Mucosa of descending colon (tissue), 3 donors: ENCODE results near the gene RBM48. TPM values are rescaled to one million over a fixed set of nuclear protein-coding genes. Genes with fewer than 3 reads are reported as not detected.

ENCODE experiments used
- ATAC-seq: fragments of 200-7000 bp; cut with Tn5 transposase; one replicate; pipeline ENCODE4 v1.9.1; 2020; ENCODE audit warnings: mild to moderate bottlenecking, moderate library complexity
- DNase-seq, 3 donors: peaks; one replicate each; pipeline ENCODE4 v3.0.0-alpha.2; 2020
- H3K36me3 ChIP-seq: fragments of 200-600 bp; one replicate; pipeline ENCODE4 v1.8.0; 2021; ENCODE audit warnings: low read depth, mild to moderate bottlenecking
- H3K4me1 ChIP-seq: fragments of 200-600 bp; one replicate; pipeline ENCODE4 v1.8.0; 2021; ENCODE audit warnings: low read depth, mild to moderate bottlenecking
- H3K4me3 ChIP-seq: fragments of 200-600 bp; one replicate; pipeline ENCODE4 v1.8.0; 2021; ENCODE audit warnings: mild to moderate bottlenecking
- H3K9me3 ChIP-seq: fragments of 200-600 bp; one replicate; pipeline ENCODE4 v1.8.0; 2021; ENCODE audit warnings: mild to moderate bottlenecking
- CTCF ChIP-seq: fragments of 200-600 bp; IDR thresholded peaks from one replicate; pipeline ENCODE4 v1.8.0; 2022; ENCODE audit warnings: antibody characterized with exemption, mild to moderate bottlenecking
- intact Hi-C, 2 donors: fragments of 100-400 bp; cut with DNase I in 1 of 2; cut with micrococcal nuclease in 1 of 2; formaldehyde crosslinking; loops; one replicate each; pipeline versions ENCODE4 v1.11.0 to v1.11.1; 2022; cut with DNase I, micrococcal nuclease
- total RNA-seq, 3 donors: library from RNA; stranded (reverse); fragmentation: NEBNext Ultra II Directional in 2 of 3; extraction: Animal tissue kit (Norgen Biotek cat#: 25700) in 2 of 3; gene quantifications; one replicate each; pipeline versions ENCODE4 v1.2.1 to v1.2.4, GENCODE V29; 2021 to 2023
- donor health status: DM: no; HTN: no; CAD: no; lungs with moderate emphysema.
- donor health status: DM: no; HTN: no; CAD: no.
- donor health status: DM: no; HTN: yes; CAD: no.

The RBM48 gene
- total RNA-seq, 3 donors from 2014 or later, result 8.7 to 12.9 (median 12.3) TPM

GRCh38 chr7:92567460-92567859 is 38.9 kb downstream of the RBM48 start:
- intact Hi-C loops, result no loop called here
- DNase-seq (no peak), ATAC-seq (no peak)
- H3K4me1 ChIP-seq, result no peaks in the 10 kb centered on the region
- no peak overlapping the region for H3K4me3 ChIP-seq
- H3K36me3 ChIP-seq, result peaks cover 4% of the 10 kb centered on the region
- TF ChIP-seq CTCF, result no peak
- H3K9me3 ChIP-seq, result no peaks in the 10 kb centered on the region

- ATAC-seq, result no peak
These were observed 40.5 kb downstream of the RBM48 start for GRCh38 chr7:92569137-92569536.

GRCh38 chr7:92576296-92576695 is 47.7 kb downstream of the RBM48 start:
- no peaks in the 10 kb centered on the region for H3K4me1 ChIP-seq
- no peak for TF ChIP-seq CTCF
- DNase-seq (no peak), ATAC-seq (no peak)
- no peaks in the 10 kb centered on the region for H3K9me3 ChIP-seq
- H3K36me3 ChIP-seq, result peaks cover 7% of the 10 kb centered on the region
- H3K4me3 ChIP-seq, result no peak overlapping the region
- intact Hi-C loops, result no loop called here

More at GRCh38 chr7:92569137-92569536, 40.5 kb downstream of the RBM48 start:
- Histone ChIP-seq H3K4me1 (no peaks in the 10 kb centered on the region), H3K36me3 (peaks cover 4% of the 10 kb centered on the region), H3K4me3 (no peak overlapping the region), H3K9me3 (no peaks in the 10 kb centered on the region)
- DNase-seq, result no peak
- TF ChIP-seq CTCF, result no peak
- intact Hi-C loops, result no loop called here

GRCh38 chr7:92582948-92583347 is 54.4 kb downstream of the RBM48 start:
- peaks cover under 1% of the 10 kb centered on the region for H3K4me1 ChIP-seq
- DNase-seq (no peak), ATAC-seq (no peak)
- H3K36me3 ChIP-seq, result no peaks in the 10 kb centered on the region
- intact Hi-C loops, result no loop called here
- no peak for TF ChIP-seq CTCF
- no peak overlapping the region for H3K4me3 ChIP-seq
- no peaks in the 10 kb centered on the region for H3K9me3 ChIP-seq

- DNase-seq, result no peak
- Histone ChIP-seq H3K36me3 (no peaks in the 10 kb centered on the region), H3K4me1 (peaks cover 15% of the 10 kb centered on the region), H3K4me3 (no peak overlapping the region), H3K9me3 (no peaks in the 10 kb centered on the region)
- intact Hi-C loops, result no loop called here
- peak; percentile 5 for ATAC-seq
- TF ChIP-seq CTCF, result no peak
These were observed 56.4 kb downstream of the RBM48 start for GRCh38 chr7:92584953-92585352.

- H3K36me3 ChIP-seq, result no peaks in the 10 kb centered on the region
- H3K4me3 ChIP-seq, result no peak overlapping the region
- no peaks in the 10 kb centered on the region for H3K9me3 ChIP-seq
- H3K4me1 ChIP-seq, result peaks cover 20% of the 10 kb centered on the region
- ATAC-seq (no peak), DNase-seq (no peak)
- intact Hi-C loops, result no loop called here
- TF ChIP-seq CTCF, result no peak
These were observed 57.8 kb downstream of the RBM48 start for GRCh38 chr7:92586403-92586802.
